NCI-H446 (cell line): Measurements from ENCODE around the gene SHMT1.
"Not testable (repeated sequence)": the region's sequence is repeated elsewhere in the genome, so short reads cannot be mapped to it uniquely, and the experiment has no call there.

ENCODE experiments used
- DNase-seq, 2 experiments: peaks; one replicate each; lab custom pipeline; 2025; lab: John Stamatoyannopoulos, UW

Gene SHMT1

DNA sequence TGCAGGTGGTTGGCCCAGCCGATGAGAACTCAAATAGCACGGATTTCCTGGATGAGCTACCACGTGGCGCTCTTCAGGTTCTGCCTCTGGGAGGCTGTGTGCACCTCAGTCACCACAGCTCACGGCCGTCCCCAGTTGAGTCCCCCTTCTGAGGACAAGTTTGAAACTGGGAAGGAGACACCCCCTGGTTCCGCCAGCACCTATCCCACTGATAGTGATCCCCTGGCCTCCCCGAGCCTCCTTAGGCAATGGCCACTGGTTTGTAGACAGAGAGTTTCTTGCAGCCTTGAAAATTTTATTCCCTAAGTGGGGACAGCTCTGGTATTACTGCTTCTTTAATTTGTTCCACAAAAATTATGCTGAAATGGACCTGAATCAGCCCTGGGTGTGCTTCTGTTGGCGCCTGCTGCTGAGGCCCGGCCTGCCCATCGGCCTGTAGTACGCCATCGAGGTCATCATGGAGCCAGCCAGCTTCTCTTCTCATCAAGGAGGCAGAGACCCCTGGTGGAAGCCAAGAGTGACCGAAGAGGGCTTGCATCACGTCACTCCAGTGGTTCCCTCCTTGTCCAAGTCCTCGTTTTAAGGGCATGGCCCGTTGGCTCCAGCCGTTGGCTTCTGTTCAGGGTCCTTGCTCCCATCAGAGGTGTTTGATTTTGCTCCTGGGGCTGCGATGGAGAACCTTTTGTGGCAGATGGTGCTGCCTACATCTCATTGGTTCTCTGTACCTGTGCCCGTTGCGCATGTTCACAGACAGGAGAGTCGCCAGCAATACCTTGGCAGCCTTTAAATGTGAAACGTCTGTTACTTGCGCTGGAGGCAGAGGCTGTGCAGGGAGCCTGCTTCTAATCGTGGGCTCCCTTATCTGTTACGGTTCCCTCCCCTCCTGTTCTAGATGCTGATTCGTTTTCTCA, 39.0 kb downstream of the SHMT1 start:
- DNase-seq: no peak

DNA sequence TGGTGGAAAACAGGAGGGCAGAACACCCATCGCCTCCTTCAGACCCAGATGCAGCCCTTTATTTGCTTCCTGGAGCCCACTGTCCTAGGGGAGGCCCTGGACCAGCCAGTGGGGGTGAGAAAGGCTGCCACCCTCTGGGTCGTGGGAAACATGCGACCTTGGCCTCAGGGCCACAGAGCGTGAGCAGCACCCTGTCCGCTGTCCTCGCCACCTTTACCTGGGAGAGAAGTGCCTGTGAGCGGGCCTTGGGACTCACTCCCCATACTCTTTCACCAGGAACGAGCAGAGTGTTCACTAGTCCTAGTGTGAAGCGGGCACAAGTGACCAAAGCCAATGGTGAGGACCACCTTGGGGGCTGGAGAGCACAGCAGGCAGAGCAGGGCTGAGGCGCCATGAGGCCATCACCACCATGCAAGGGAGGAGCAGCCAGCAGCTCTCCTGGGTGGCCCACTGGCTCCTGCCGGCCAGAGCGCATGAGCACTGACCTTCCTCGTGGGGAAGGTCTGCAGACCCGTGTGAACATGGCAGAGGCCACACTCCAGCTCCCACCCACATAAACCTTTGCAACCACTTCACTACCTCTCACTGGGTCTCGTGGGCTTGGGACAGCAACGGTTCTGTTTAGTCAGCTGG, 39.7 kb downstream of the SHMT1 start:
- DNase-seq: no peak

DNA sequence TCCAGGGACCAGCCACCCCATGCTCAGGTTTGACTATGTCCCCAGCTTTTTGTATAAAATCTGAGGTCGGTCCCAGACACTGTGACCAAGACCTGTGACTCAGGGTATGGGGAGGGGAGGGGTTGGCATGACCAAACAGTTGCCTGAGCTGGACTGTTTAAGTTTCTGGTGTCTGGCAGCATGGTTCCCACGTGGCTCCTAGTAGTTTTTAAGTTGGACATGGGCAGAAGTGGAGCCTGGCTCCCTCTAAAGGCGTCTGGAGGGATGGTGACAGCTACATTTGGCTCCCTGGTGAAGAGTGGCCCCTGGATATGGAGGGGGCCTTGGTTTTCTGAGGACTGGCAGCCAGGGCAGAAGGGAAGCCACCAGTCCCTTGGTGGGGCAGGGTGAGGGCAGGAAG, 40.3 kb downstream of the SHMT1 start:
- DNase-seq: no peak

DNA sequence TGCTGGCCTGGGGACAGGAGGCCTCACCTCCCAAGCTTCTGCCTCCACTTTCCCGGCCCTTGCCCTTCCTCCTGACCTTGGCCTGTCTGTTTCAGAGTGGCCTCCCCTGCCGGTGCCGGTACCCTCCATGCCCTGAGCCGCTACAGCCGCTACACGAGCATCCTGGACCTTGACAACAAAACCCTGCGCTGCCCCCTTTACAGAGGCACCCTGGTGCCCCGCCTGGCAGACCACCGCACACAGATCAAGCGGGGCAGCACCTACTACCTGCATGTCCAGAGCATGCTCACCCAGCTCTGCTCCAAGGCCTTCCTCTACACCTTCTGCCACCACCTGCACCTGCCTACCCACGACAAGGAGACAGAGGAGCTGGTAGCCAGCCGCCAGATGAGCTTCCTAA, 40.8 kb downstream of the SHMT1 start:
- no peak for DNase-seq

DNA sequence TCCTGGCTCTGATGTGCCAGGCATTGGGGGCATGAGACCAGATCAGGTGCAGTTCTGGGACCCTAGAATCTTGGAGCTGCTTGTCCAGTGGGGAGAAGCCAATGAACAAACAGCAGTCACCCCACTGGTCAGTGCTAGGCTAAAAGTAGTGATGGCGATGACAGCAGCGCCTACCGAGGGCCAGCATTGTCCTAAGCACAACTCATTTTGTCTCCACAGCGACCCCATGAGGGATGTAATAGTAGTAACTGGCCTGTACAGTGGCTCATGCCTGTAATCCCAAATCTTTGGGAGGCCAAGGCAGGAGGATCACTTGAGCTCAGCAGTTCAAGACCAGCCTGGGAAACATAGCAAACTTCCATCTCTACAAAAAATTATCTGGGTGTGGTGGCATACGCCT, 42.0 kb downstream of the SHMT1 start:
- no peak for DNase-seq

DNA sequence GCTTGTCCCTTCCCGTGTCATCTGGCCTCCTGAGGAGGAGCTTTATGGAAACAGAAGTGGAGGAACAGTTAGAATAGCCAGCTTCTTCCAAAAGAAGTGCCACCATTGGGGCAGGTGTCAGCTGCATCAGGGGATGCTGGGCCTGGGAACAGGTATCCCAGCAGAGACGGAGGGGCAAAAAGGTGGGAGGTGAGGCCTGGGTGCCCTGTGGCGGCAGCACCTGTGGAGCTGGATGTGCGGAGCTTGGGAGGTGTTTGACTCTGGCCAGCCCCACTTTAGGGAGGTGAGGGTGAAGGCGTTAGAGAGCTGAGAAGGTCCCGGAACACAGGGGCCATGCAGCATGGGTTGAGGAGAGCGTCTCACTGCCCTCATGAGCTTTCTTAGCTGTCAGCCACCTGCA, 43.0 kb downstream of the SHMT1 start:
- DNase-seq: no peak

DNA sequence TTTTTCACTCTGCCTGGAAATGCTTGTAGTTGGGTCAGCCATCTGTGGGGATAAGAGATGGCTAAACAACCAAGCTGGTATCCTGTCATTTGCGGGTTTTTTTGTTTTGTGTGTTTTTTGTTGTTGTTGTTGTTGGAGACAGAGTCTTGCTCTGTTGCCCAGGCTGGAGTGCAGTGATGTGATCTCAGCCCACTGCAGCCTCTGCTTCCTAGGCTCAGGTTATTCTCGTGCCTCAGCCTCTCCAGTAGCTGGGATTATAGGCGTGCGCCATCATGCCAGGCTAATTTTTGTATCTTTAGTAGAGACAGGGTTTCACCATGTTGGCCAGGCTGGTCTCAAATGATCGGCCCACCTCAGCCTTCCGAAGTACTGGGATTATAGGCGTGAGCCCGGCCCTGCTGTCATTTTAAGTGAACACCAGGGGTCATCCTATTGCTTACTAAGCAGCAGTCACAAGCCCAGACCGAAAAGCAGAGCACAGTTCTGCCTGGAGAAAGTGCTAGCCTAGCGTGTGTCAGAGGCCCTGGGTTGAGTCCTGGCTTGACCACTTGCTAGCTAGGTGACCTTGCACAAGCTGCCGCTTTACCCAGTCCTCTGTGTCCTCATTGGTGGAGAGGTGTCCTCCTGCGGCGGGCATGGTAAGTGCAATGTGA, 43.6 kb downstream of the SHMT1 start:
- DNase-seq: peak; percentile 6 to 55

DNA sequence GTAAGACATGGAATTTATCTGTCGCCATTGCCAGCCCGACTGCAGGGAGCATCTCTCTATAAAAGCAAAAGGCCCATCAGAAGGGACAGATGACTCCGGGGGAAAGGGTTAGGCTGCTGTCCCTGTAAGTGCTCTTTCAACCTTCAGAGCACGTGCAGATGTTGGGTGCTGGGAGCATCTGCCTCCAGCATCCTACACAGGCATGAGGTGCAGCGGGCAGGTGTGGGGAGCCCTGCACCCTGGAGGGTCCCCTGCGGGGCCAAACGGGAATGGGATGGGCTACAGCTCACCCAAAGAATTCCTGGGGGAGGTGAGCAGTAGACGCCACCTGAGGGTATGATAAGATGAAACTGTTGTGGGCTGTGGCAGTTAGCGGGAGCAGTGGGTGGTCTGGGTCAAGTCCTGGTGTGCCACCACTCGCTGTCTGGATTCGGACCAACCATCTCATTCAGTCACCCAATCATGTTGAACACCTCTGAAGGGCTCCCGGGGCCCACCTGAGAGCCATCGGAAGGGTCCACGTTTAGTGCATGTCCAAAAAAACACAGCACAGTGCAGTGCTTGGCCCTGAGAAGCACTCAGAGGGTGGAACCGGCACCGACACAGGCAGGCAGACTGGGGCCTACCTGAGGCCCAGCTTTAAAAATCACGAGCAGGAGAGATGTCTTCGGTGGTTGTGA, 44.4 kb downstream of the SHMT1 start:
- DNase-seq: no peak

DNA sequence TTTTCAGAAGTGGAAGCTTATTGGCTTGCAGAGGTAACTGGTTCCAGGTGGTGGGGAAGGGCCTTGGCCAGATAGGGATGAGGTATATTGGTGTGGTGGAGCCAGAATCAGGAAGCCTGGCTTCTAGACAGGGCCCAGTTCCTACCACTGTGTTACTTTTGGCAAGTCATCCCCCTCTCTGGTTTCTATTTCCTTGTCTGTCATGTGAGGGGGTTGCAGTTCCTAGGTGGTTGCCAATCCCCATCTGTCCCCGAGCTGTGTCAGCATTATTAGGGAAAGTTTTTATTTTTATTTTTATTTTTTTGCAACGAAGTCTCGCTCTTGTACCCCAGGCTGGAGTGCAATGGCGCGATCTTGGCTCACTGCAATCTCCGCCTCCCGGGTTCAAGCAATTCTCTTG, 45.2 kb downstream of the SHMT1 start:
- no peak for DNase-seq

DNA sequence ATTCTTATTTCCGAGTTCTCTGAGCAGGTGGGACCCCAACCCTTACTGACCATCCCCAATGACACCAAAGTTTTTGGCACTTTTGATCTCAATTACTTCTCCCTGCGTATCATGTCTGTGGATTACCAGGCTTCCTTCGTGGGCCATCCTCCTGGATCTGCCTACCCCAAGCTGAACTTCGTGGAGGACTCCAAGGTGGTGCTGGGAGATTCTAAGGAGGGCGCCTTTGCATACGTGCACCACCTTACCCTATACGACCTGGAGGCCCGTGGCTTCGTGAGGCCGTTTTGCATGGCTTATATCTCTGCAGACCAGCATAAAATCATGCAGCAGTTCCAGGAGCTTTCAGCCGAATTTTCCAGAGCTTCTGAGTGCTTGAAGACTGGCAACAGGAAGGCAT, 47.4 kb downstream of the SHMT1 start:
- DNase-seq: no peak

DNA sequence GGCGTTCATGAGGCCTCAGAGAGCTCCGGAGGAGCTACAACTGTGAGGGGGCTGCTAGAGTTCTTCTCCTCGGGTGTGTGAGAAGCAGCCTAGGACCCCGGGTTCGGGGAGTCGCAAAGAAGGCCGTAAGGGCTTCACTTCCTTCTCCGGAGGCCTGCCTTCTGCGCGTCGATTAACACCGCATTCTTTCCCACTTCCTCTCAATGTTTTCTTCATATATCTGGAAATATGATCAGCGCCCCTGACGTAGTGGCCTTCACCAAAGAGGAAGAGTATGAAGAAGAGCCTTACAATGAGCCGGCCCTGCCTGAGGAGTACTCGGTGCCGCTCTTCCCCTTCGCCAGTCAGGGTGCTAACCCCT, 47.8 kb downstream of the SHMT1 start:
- no peak for DNase-seq

DNA sequence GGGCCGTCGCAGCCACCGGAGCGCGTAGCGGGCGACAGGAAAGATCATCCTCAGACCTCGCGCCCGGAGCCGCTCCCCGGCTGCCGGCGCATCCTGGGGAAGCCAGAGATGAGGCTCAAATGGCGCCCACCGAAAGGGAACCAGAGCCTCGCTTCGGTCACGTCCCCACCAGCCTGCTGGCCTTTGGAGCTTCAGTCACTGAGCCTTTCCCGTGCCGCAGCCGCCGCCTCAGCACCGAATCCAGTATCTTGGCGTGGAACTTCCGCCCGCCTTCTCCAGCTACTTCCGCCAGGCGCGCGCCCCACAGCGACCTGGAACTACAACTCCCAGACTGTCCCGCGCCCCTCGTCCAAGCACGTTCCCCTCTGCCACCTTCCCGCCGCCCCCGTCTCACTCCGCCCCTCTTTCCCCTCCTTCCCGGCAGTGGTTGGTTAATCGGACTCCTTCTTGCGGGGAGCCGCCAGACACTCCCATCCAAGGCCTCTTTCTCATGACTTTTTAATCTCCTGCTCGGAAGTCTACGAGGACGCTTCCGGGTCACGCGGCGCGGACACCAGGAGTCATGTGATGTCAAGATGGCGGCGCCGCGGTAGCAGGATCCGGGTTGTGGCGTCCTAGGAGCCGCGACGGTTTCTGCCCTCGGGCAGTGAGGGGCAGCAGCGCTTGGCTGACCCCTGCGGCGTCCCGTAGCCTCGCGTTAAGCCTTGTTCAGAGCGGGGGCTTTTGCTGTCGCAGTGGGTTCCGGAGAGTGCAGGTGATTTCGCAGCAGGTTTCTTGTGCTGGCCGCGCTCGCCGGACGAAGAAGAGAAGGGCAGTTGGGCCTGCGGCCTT, 48.4 kb downstream of the SHMT1 start, which contains the start of the genes SMCR8 and TOP3A:
Gene SMCR8 (plus strand): TSS at position 563 of the 831 bp plus-strand sequence. CDS start 497 bp downstream, outside the sequence.
Gene TOP3A (minus strand): TSS at position 264 of the 831 bp plus-strand sequence. CDS start 216 bp downstream, at position 48.
- DNase-seq: peak; percentile 89 to 93

DNA sequence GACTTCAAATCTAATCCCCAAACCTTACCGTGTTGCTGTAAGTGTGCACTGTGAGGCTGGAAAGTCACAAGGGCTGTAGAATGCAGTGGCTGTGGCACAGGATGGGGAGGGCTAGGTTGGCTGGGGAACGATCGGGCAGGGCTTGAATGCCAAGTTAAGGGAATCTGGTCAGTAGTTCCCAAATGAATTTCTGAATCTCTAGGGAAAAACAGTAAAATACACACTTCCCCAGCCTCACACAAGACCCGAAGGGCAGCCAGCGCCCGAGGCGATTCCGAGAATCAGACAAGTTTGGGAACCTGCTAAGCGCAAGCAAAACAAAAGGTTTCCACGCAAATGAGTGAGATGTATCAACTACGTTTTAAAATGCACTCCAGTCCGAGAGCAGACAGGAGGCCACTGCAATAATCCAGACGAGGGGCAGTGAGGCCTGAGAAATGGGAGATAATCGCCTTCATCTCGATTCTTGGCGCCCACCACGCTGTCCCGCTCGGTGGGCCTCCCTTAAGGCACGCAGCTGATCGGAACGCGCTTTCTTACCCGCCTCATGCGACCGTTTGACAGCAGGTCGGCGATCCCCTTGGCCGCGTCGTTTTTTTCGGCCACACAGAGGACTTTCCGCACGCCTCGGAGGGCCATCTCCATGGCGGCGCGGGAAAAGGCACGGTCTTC, 49.2 kb downstream of the SHMT1 start:
- no peak for DNase-seq

DNA sequence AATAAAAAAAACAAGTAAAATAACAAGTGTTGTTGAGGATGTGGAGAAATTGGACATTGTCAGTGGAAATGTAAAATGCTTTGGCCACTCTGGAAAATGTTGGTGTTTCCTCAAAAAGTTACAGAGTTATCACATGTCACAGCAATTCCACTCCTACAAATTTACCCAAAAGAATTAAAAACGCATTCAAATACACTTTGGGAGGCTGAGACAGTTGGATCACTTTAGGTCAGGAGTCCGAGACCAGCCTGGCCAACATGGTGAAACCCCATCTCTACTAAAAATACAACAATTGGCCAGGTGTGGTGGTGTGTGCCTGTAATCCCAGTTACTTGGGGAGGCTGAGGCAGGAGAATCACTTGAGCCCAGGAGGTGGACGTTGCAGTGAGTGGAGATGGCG, 54.1 kb downstream of the SHMT1 start:
- no peak for DNase-seq

DNA sequence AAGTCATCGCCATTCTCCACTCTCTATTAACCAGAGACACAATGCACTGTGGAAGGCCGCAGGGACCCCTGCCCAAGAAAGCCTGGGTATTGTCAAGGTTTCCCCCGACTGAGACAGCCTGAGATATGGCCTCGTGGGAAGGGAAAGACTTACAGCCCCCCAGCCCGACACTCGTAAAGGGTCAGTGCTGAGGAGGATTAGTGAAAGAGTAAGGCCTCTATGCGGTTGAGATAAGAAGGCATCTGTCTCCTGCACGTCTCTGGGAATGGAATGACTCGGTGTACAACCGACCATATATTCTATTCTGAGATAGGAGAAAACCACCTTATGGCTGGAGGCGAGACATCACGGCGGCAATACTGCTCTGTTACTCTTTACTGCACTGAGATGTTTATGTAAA, 60.1 kb downstream of the SHMT1 start:
- DNase-seq: not testable (repeated sequence)

DNA sequence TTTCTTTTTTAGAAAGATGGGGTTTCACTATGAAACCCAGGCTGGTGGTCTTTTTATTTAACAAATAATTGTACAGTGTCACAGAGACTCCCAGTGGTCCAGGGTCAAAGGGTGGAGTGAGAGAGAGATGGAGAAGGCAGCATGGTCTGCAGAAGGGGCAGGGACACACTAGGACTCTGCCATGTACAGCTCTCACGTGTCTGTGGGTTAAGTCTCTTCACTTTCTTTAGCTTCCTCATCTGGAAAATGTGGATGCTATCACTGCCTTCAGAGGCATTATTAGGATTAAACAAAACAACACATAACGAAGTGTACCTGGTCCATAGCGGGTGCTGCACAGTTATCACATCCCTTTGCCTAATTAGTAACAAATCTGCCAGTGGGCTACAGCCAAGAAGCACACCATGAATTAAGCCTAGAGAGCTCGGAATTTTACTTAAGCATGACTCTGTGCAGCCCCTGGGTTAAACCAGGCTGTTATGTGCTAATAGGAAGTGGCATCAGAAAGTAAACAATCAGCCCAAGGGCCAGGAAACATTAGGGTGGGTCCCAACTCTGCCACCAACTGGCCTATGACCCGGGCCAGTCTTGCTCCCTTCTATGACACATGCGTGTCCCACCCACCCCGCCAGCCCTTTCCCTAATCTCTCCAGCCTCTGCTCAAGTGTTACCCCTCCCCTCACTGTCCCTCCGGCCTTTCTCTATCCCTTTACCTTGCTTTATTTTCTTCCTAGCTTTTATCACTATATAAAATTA, 62.4 kb downstream of the SHMT1 start:
- DNase-seq: no peak

DNA sequence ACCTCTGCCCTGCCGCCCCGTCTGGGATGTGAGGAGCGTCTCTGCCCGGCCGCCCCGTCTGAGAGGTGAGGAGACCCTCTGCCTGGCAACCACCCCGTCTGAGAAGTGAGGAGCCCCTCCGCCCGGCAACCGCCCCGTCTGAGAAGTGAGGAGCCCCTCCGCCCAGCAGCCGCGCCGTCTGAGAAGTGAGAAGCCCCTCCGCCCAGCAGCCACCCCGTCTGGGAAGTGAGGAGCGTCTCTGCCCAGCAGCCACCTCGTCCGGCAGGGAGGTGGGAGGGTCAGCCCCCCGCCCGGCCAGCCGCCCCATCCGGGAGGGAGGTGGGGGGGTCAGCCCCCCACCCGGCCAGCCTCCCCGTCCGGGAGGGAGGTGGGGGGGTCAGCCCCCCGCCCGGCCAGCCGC, 65.3 kb downstream of the SHMT1 start:
- not testable (repeated sequence) for DNase-seq

DNA sequence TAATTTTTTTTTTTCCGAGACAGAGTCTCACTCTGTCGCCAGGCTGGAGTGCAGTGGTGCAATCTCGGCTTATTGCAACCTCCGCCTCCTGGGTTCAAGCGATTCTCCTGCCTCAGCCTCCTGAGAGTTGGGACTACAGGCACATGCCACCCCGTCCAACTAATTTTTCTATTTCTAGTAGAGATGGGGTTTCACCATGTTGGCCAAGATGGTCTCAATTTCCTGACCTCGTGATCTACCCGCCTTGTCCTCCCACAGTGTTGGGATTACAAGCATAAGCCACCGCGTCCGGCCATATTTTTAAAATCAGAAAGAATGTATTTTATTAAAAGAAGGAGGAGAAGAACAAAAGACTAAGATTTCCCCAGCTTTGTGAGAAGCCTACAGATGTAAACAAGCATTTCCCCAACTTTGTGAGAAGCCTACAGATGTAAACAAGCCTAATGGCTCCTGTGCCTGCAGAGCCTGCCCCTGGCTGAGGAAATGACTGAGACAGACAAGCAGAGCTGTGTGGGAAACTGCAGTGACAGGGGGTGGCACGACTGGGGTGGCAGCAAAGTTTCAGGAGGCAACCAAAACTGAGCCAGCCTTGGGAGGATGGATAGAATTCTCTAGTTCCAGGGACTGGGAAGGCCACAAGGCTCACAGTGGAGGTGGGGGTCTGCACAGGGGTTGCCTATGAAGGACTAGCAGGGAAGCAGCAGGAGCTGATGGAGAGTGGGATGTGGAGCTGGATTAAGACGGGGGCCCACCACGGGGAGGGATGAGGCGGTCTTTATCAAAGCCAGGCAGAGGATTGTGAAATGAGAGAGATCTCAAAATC, 71.4 kb downstream of the SHMT1 start:
- no peak for DNase-seq

DNA sequence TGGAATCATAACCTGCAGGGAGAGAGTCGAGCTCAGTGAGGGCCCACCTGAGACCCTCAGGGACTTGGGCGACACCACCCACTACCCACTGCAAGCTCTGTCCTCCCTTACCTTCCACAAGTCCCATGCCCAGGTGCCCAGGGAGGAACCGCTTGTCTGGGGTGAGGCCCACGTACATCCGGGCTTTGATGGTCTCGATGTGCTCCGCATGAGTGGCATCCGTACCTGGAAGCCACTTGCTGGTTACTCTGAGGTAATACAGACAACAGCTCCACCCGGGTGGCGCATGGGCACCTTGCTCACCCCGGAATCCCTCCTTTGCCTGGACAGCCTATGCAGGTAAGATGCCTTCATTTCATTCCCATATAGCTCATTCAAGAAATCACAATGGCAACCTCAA, 78.1 kb downstream of the SHMT1 start:
- DNase-seq: no peak
